OCI-LY3 (cell line): ENCODE measurements around the gene FHOD3.

Experiments used
- H2AFZ ChIP-seq: fragments of 200-600, 300-600 bp; shearing (Covaris generic); 2 replicates; pipeline ENCODE4 v1.6.0; 2014; ENCODE audit warnings: antibody characterized with exemption, low read depth, low read length
- H3K27ac ChIP-seq: fragments of 200-600, 300-600 bp; sonication (generic); 2 replicates; pipeline ENCODE4 v1.5.1; 2014; ENCODE audit warnings: mild to moderate bottlenecking, low read length, moderate library complexity, mixed read lengths
- H3K27me3 ChIP-seq: fragments of 200-600, 300-600 bp; sonication (generic); 2 replicates; pipeline ENCODE4 v1.6.1; 2014; ENCODE audit warnings: low read depth, low read length, mixed read lengths
- H3K36me3 ChIP-seq: fragments of 200-600, 300-600 bp; sonication (generic); replicated peaks from 2 replicates; pipeline ENCODE3; 2014; ENCODE audit warnings: low read depth, low read length, mixed read lengths
- H3K4me1 ChIP-seq: fragments of 300-600, 200-600 bp; sonication (generic); 2 replicates; pipeline ENCODE4 v1.6.1; 2014; ENCODE audit warnings: low read length, mixed read lengths
- H3K4me2 ChIP-seq: fragments of 200-600, 300-600 bp; sonication (generic); 2 replicates; pipeline ENCODE4 v1.6.1; 2014; ENCODE audit warnings: low read length, mixed read lengths
- H3K4me3 ChIP-seq: fragments of 300-600, 200-600 bp; sonication (generic); 2 replicates; pipeline ENCODE4 v1.5.1; 2014; ENCODE audit warnings: antibody characterized with exemption, mild to moderate bottlenecking, low read length, moderate library complexity
- H3K79me2 ChIP-seq: fragments of 300-600, 200-600 bp; shearing (Covaris generic); 2 replicates; pipeline ENCODE4 v1.6.1; 2014; ENCODE audit warnings: mild to moderate bottlenecking, low read length, mixed read lengths
- H3K9ac ChIP-seq: fragments of 300-600, 200-600 bp; shearing (Covaris generic); 2 replicates; pipeline ENCODE4 v1.6.0; 2014; ENCODE audit warnings: mild to moderate bottlenecking, low read length, moderate library complexity
- H3K9me3 ChIP-seq: fragments of 200-600, 300-600 bp; shearing (Covaris generic); 2 replicates; pipeline ENCODE4 v1.6.1; 2014; ENCODE audit warnings: low read length, mixed read lengths; ENCODE audit not compliant: insufficient read depth
- H4K20me1 ChIP-seq: fragments of 200-600, 300-600 bp; sonication (generic); 2 replicates; pipeline ENCODE4 v1.6.1; 2016; ENCODE audit warnings: low read length, mixed read lengths; ENCODE audit not compliant: insufficient read depth
- CTCF ChIP-seq: fragments of 200-600, 300-600 bp; sonication (generic); IDR thresholded peaks from 2 replicates; pipeline ENCODE4 v1.5.1; 2014; ENCODE audit warnings: antibody characterized with exemption, low read length, low read depth
- EZH2phosphoT487 ChIP-seq: fragments of 200-600 bp; shearing (Covaris generic); IDR thresholded peaks from 2 replicates; pipeline ENCODE4 v1.6.1; 2018; ENCODE audit warnings: antibody characterized with exemption, mixed run types, low read depth

Gene FHOD3

GRCh38 chr18:36527051-36527450 is 229.5 kb downstream of the FHOD3 start:
- no peaks in the 10 kb centered on the region for H3K27me3 ChIP-seq
- H3K9me3 ChIP-seq, result no peaks in the 10 kb centered on the region
- TF ChIP-seq EZH2phosphoT487 (no peak), CTCF (no peak)
- H3K27ac ChIP-seq, result no peak overlapping the region
- no peaks in the 10 kb centered on the region for H3K4me1 ChIP-seq
- H2AFZ ChIP-seq, result no peak overlapping the region
- H3K9ac ChIP-seq, result no peak overlapping the region
- no peak overlapping the region for H3K4me2 ChIP-seq
- no peaks in the 10 kb centered on the region for H3K36me3 ChIP-seq
- H4K20me1 ChIP-seq, result no peaks in the 10 kb centered on the region
- no peaks in the 10 kb centered on the region for H3K79me2 ChIP-seq
- H3K4me3 ChIP-seq, result no peak overlapping the region

DNA sequence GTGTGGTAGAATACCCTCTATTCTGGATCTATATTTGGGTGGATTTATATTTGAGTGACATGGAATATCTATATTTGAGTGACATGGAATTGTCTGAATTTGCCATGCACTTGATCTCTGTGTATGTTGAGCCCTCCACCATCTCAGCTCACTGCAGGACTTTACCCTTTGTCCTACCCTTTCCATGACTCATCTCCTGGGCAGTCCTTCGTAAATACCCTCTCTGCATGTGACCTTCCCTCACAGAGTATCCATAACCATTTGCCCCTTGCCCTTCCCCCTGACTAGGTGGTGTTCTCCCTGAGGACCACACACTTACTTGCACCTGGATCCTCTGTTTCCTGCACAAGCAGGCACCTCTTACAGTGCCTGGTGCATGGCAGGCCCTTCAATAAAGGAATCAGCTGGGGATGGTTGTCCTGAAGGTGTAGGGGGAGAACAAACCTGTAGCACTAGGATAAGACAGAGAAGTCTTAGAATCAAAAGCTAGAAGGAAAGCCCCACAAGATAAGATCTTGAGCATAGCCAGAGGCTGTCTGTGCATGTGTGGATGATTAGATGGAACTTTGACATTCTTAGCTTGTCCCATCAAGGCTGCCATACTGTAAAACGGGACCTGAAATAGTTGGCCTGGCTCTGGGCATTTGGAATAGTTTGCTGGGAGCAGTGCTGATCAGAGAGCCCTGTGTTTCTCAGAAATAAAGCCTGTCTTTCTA is 230.4 kb downstream of the FHOD3 start:
- H4K20me1 ChIP-seq, result no peaks in the 10 kb centered on the region
- H3K9me3 ChIP-seq, result no peaks in the 10 kb centered on the region
- H3K9ac ChIP-seq, result no peak overlapping the region
- no peaks in the 10 kb centered on the region for H3K27me3 ChIP-seq
- H3K27ac ChIP-seq, result no peak overlapping the region
- H2AFZ ChIP-seq, result no peak overlapping the region
- H3K4me1 ChIP-seq, result no peaks in the 10 kb centered on the region
- H3K4me2 ChIP-seq, result no peak overlapping the region
- H3K36me3 ChIP-seq, result no peaks in the 10 kb centered on the region
- no peaks in the 10 kb centered on the region for H3K79me2 ChIP-seq
- no peak overlapping the region for H3K4me3 ChIP-seq
- TF ChIP-seq EZH2phosphoT487, result no peak
- no peak for TF ChIP-seq CTCF

- no peak for TF ChIP-seq EZH2phosphoT487
- no peak for TF ChIP-seq CTCF
- H4K20me1 ChIP-seq, result no peaks in the 10 kb centered on the region
Measured at GRCh38 chr18:36529747-36530146, 232.2 kb downstream of the FHOD3 start.

DNA sequence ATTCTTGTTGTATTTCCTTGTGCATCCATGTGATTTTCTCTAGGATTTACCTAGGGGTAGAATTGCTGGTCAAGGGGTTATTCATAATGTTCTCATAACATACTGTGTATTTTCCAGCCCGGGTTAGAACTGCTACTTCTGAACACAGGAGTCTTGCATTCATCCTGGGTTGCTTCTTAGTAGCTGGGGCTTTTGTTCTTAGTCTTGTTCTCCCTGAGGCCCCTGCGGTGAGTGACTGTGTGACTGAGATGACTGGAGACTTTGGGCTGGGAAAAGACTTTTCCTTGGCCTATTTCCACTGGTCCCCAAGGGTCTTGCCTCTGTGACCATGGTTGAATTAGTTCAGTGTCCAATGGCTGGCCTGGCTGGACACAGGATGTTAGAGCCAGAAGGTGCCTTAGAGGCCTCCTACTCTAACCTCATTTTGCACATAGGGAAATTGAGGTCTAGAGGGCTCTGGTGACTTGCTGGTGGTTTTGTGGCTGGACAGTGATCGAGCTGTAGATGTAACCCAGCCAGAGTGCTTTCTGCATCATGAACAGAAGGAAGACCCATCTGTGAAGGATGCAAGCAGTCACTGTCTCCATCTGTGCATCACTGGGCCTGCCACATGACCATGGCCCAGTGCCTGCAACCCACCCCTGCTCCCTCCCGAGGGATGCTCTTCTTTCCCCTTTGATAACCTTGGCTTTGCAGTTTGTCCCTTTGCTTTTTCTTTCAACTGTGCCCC is 233.3 kb downstream of the FHOD3 start:
- Histone ChIP-seq H3K4me3 (no peak overlapping the region), H3K79me2 (no peaks in the 10 kb centered on the region), H3K4me2 (no peak overlapping the region), H3K9me3 (no peaks in the 10 kb centered on the region), H3K4me1 (no peaks in the 10 kb centered on the region), H3K27me3 (no peaks in the 10 kb centered on the region), H3K9ac (no peak overlapping the region), H4K20me1 (no peaks in the 10 kb centered on the region), H2AFZ (no peak overlapping the region), H3K27ac (no peak overlapping the region), H3K36me3 (no peaks in the 10 kb centered on the region)
- TF ChIP-seq CTCF (no peak), EZH2phosphoT487 (no peak)

More at GRCh38 chr18:36529747-36530146, 232.2 kb downstream of the FHOD3 start:
- Histone ChIP-seq H3K27ac (no peak overlapping the region), H3K4me2 (no peak overlapping the region), H3K9ac (no peak overlapping the region), H3K4me1 (no peaks in the 10 kb centered on the region), H2AFZ (no peak overlapping the region), H3K79me2 (no peaks in the 10 kb centered on the region), H3K36me3 (no peaks in the 10 kb centered on the region), H3K9me3 (no peaks in the 10 kb centered on the region), H3K27me3 (no peaks in the 10 kb centered on the region), H3K4me3 (no peak overlapping the region)
